SH-SY5Y (cell line): ENCODE results near the gene ITGA7.

ENCODE experiments used
- GATA2 ChIP-seq: IDR thresholded peaks from 2 replicates; pipeline ENCODE4 v1.6.1; 2011; ENCODE audit warnings: mild to moderate bottlenecking, low read depth, low read length
- GATA3 ChIP-seq: IDR thresholded peaks from 2 replicates; pipeline ENCODE4 v1.6.1; 2011; ENCODE audit warnings: low read depth, mild to moderate bottlenecking, low read length, moderate library complexity

Gene ITGA7

GRCh38 chr12:55718015-55718414 is 10.3 kb upstream of the ITGA7 start:
- TF ChIP-seq GATA2 (no peak), GATA3 (no peak)

- no peak for TF ChIP-seq GATA3
- TF ChIP-seq GATA2 = no peak
Observed at GRCh38 chr12:55717011-55718007, 9.6 kb upstream of the ITGA7 start.

- TF ChIP-seq GATA2 (no peak), GATA3 (no peak)
Observed at GRCh38 chr12:55716582-55716957, 8.9 kb upstream of the ITGA7 start.

GRCh38 chr12:55715833-55716581 is 8.3 kb upstream of the ITGA7 start, which contains the start of gene BLOC1S1:
Gene BLOC1S1, plus strand, starts transcription at chr12:55716046. Its CDS starts 6 bp downstream, at chr12:55716052.
- TF ChIP-seq GATA2 (no peak), GATA3 (no peak)

- no peak for TF ChIP-seq GATA3
- TF ChIP-seq GATA2 = no peak
Observed at GRCh38 chr12:55715169-55715764, 7.6 kb upstream of the ITGA7 start.

GRCh38 chr12:55713721-55714120 is 6.0 kb upstream of the ITGA7 start:
- TF ChIP-seq GATA3 = no peak
- TF ChIP-seq GATA2 = no peak

- no peak for TF ChIP-seq GATA3
- no peak for TF ChIP-seq GATA2
Observed at GRCh38 chr12:55712700-55713415, 5.2 kb upstream of the ITGA7 start.

- TF ChIP-seq GATA3 (no peak), GATA2 (no peak)
Observed at GRCh38 chr12:55711786-55712553, 4.3 kb upstream of the ITGA7 start.

- TF ChIP-seq GATA3 (no peak), GATA2 (no peak)
Observed at GRCh38 chr12:55708695-55709233, 1.1 kb upstream of the ITGA7 start.

GRCh38 chr12:55707219-55707671 is 459 bp downstream of the ITGA7 start:
- no peak for TF ChIP-seq GATA2
- TF ChIP-seq GATA3 = no peak

- no peak for TF ChIP-seq GATA2
- TF ChIP-seq GATA3 = no peak
Observed at GRCh38 chr12:55706568-55707218, 1.0 kb downstream of the ITGA7 start.

GRCh38 chr12:55705782-55706402 is 1.8 kb downstream of the ITGA7 start:
- TF ChIP-seq GATA2 (no peak), GATA3 (no peak)
